SK-N-SH treated with all-trans-retinoic acid at 6 μM for 48 hours (cell line): ENCODE measurements around the gene DPM2.

ENCODE experiments used
- ATAC-seq: fragments of 200-7000 bp; cut with Tn5 transposase; 3 replicates; pipeline ENCODE4 v1.9.1; 2020; ENCODE audit warnings: mild to moderate bottlenecking, moderate library complexity
- ARNTL ChIP-seq: fragments of 450-650 bp; formaldehyde crosslinking; IDR thresholded peaks from 2 replicates; pipeline ENCODE4 v1.5.0; 2020; ENCODE audit warnings: low read depth, mild to moderate bottlenecking, moderate library complexity, borderline replicate concordance
- BACH2 ChIP-seq: fragments of 250-450 bp; sonication (Bioruptor Pico); IDR thresholded peaks from 2 replicates; pipeline ENCODE4 v1.9.0; 2021; ENCODE audit warnings: mild to moderate bottlenecking, borderline replicate concordance
- CSDC2 ChIP-seq: fragments of 250-450 bp; sonication (Bioruptor Pico); IDR thresholded peaks from 2 replicates; pipeline ENCODE4 v1.5.0; 2020; ENCODE audit warnings: mild to moderate bottlenecking, moderate library complexity
- CSRNP3 ChIP-seq: fragments of 250-450 bp; sonication (Bioruptor Pico); IDR thresholded peaks from 2 replicates; pipeline ENCODE4 v1.5.1; 2021; ENCODE audit warnings: mild to moderate bottlenecking, moderate library complexity
- ESRRG ChIP-seq: fragments of 250-450 bp; sonication (Bioruptor Pico); IDR thresholded peaks from 2 replicates; pipeline ENCODE4 v1.6.1; 2021; ENCODE audit warnings: mild to moderate bottlenecking
- GLIS3 ChIP-seq: fragments of 250-450 bp; sonication (Bioruptor Pico); IDR thresholded peaks from 2 replicates; pipeline ENCODE4 v1.5.0; 2020; ENCODE audit warnings: mild to moderate bottlenecking, moderate library complexity
- OSR1 ChIP-seq: fragments of 250-450 bp; sonication (Bioruptor Pico); IDR thresholded peaks from 2 replicates; pipeline ENCODE4 v1.8.0; 2022; ENCODE audit warnings: moderate library complexity, mild to moderate bottlenecking, inconsistent platforms
- RARB ChIP-seq: fragments of 250-450 bp; sonication (Bioruptor Pico); IDR thresholded peaks from 2 replicates; pipeline ENCODE4 v1.8.0; 2021; ENCODE audit warnings: mild to moderate bottlenecking, moderate library complexity
- TOX ChIP-seq: fragments of 250-450 bp; sonication (Bioruptor Pico); IDR thresholded peaks from 2 replicates; pipeline ENCODE4 v1.8.0; 2021; ENCODE audit warnings: mild to moderate bottlenecking, moderate library complexity, borderline replicate concordance
- ZC3H10 ChIP-seq: fragments of 250-450 bp; sonication (Bioruptor Pico); IDR thresholded peaks from 2 replicates; pipeline ENCODE4 v1.5.1; 2021; ENCODE audit warnings: mild to moderate bottlenecking, moderate library complexity
- ZFP3 ChIP-seq: fragments of 250-450 bp; sonication (Bioruptor Pico); IDR thresholded peaks from 2 replicates; pipeline ENCODE4 v1.5.0; 2020; ENCODE audit warnings: mild to moderate bottlenecking, moderate library complexity
- ZFP30 ChIP-seq: fragments of 450-650 bp; formaldehyde crosslinking; IDR thresholded peaks from 2 replicates; pipeline ENCODE4 v1.5.0; 2022; ENCODE audit warnings: mild to moderate bottlenecking, moderate library complexity
- ZNF565 ChIP-seq: fragments of 450-650 bp; formaldehyde crosslinking; conservative IDR thresholded peaks from 2 replicates; pipeline ENCODE4 v1.5.0; 2020; ENCODE audit warnings: low read depth, mild to moderate bottlenecking, moderate library complexity
- ZNF70 ChIP-seq: fragments of 450-650 bp; formaldehyde crosslinking; IDR thresholded peaks from 2 replicates; pipeline ENCODE4 v1.5.0; 2020; ENCODE audit warnings: mild to moderate bottlenecking, moderate library complexity
- ZNF8 ChIP-seq: fragments of 450-650 bp; formaldehyde crosslinking; IDR thresholded peaks from 2 replicates; pipeline ENCODE4 v1.5.0; 2020; ENCODE audit warnings: mild to moderate bottlenecking, moderate library complexity
- TF ChIP-seq, protein P1 (sequence below): fragments of 250-450 bp; sonication (Bioruptor Pico); IDR thresholded peaks from 2 replicates; pipeline ENCODE4 v1.8.0; 2021; ENCODE audit warnings: low read depth, mild to moderate bottlenecking, moderate library complexity, borderline replicate concordance
- TF ChIP-seq, protein P2 (sequence below): fragments of 250-450 bp; sonication (Bioruptor Pico); IDR thresholded peaks from 2 replicates; pipeline ENCODE4 v1.5.1; 2020; ENCODE audit warnings: low read depth, mild to moderate bottlenecking, moderate library complexity

Gene DPM2

GRCh38 chr9:127981559-127982121 is 44.0 kb upstream of the DPM2 start:
- no peak for TF ChIP-seq CSRNP3 (CRISPR knock-in tag)
- no peak for TF ChIP-seq ZNF8 (CRISPR knock-in tag)
- no peak for TF ChIP-seq ZNF70 (CRISPR knock-in tag)
- no peak for TF ChIP-seq ARNTL (CRISPR knock-in tag)
- no peak for TF ChIP-seq ZFP3 (CRISPR knock-in tag)
- no peak for TF ChIP-seq BACH2 (CRISPR knock-in tag)
- TF ChIP-seq, all 23 proteins: peak for 0
- ATAC-seq, result no peak

DNA sequence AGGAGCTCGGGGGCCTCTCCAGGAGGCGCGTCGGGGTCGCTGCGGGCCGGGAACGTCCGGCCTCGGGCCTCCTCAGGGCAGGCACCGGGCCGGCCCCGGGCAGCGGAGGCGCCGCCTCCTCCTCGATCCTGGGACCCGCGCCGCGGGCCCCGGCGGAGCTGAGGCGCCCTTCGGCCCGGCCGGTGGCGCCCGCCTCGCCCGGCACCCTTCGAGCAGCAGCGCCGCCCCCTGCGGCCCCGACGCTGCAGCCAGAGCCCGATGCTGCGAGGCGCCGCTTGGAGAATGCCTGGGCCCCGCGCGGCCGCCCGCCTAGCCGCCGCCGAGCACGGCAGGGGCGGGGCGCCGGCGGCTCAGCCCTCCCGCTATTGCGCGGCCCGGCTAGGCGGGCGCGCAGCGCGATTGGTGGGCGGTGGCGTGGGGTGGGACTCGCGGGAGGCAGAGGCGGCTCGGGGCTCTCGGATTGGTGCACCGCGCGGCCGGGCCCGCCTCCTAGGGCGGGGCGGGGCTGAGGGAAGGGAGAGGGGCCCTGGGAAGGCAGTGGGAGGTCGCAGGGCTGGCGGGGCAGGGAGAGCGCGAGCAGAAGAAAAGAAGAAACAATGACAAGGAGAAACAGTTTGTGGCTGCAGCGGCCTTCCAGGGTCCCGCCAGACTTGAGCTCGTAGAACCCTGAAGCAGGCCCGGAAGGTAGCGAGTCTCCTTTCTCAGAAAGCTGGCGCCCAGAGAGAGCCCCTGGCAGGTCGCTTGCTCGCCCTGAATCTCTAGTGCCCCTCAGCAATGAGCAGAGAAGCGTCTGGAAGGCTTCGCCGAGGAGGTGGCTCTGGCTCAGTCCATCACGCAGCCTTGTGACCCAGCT is 43.3 kb upstream of the DPM2 start, which contains the start of gene EEIG1:
Gene EEIG1, minus strand, starts transcription at position 284 of the 853 bp plus-strand sequence. CDS start 852 bp downstream, outside the sequence.
- ATAC-seq, result peak; percentile 95

GRCh38 chr9:127980060-127980705 is 42.5 kb upstream of the DPM2 start:
- TF ChIP-seq RARB (no peak), BACH2 (CRISPR knock-in tag) (no peak), ZC3H10 (no peak), GLIS3 (CRISPR knock-in tag) (no peak)
- peak; percentile 16 for ATAC-seq

More for the DNA sequence above, 43.3 kb upstream of the DPM2 start, which contains the start of gene EEIG1:
- TF ChIP-seq, protein P1, sequence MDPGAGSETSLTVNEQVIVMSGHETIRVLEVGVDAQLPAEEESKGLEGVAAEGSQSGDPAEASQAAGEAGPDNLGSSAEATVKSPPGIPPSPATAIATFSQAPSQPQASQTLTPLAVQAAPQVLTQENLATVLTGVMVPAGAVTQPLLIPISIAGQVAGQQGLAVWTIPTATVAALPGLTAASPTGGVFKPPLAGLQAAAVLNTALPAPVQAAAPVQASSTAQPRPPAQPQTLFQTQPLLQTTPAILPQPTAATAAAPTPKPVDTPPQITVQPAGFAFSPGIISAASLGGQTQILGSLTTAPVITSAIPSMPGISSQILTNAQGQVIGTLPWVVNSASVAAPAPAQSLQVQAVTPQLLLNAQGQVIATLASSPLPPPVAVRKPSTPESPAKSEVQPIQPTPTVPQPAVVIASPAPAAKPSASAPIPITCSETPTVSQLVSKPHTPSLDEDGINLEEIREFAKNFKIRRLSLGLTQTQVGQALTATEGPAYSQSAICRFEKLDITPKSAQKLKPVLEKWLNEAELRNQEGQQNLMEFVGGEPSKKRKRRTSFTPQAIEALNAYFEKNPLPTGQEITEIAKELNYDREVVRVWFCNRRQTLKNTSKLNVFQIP (CRISPR knock-in tag), result no peak
- no peak for TF ChIP-seq BACH2 (CRISPR knock-in tag)
- TF ChIP-seq OSR1 (CRISPR knock-in tag), result no peak
- TF ChIP-seq GLIS3 (CRISPR knock-in tag), result no peak
- no peak for TF ChIP-seq TOX
- TF ChIP-seq CSRNP3 (CRISPR knock-in tag), result no peak
- TF ChIP-seq ZFP30 (CRISPR knock-in tag), result no peak
- no peak for TF ChIP-seq CSDC2 (CRISPR knock-in tag)
- TF ChIP-seq, protein P2, sequence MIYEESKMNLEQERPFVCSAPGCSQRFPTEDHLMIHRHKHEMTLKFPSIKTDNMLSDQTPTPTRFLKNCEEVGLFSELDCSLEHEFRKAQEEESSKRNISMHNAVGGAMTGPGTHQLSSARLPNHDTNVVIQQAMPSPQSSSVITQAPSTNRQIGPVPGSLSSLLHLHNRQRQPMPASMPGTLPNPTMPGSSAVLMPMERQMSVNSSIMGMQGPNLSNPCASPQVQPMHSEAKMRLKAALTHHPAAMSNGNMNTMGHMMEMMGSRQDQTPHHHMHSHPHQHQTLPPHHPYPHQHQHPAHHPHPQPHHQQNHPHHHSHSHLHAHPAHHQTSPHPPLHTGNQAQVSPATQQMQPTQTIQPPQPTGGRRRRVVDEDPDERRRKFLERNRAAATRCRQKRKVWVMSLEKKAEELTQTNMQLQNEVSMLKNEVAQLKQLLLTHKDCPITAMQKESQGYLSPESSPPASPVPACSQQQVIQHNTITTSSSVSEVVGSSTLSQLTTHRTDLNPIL (CRISPR knock-in tag), result no peak

GRCh38 chr9:127979333-127980059 is 41.8 kb upstream of the DPM2 start:
- peak; percentile 16 for ATAC-seq
- peak; percentile 73; the same call in 1 of the 2 replicates for TF ChIP-seq ZFP3 (CRISPR knock-in tag)
- no peak for TF ChIP-seq ESRRG
- TF ChIP-seq, protein P1 (CRISPR knock-in tag), result no peak
- peak; percentile 99 for TF ChIP-seq ZNF70 (CRISPR knock-in tag)
- TF ChIP-seq ZNF8 (CRISPR knock-in tag), result no peak
- no peak for TF ChIP-seq ZNF565 (CRISPR knock-in tag)
- no peak for TF ChIP-seq BACH2 (CRISPR knock-in tag)
- TF ChIP-seq CSDC2 (CRISPR knock-in tag), result no peak
- no peak for TF ChIP-seq CSRNP3 (CRISPR knock-in tag)
